Measurements from ENCODE around the gene MOXD1.

- TF ChIP-seq CTCF (IDR thresholded peaks at IDR 0.05): no peak
- no peak for TF ChIP-seq POLR2A (IDR thresholded peaks at IDR 0.05)
Observed at GRCh38 chr6:132344811-132345210, 56.5 kb downstream of the MOXD1 start.
